NOMO-1 treated with DMSO at 0.1 percent for 48 hours (cell line): ENCODE measurements around the gene ITM2C.
A peak's percentile ranks its signal among the peaks of the same experiment; 100 is the strongest.

Experiments used
- DNase-seq: peaks from one replicate; lab custom pipeline; 2025; ENCODE audit not compliant: unreplicated experiment; lab: John Stamatoyannopoulos, UW

Gene ITM2C, protein sequence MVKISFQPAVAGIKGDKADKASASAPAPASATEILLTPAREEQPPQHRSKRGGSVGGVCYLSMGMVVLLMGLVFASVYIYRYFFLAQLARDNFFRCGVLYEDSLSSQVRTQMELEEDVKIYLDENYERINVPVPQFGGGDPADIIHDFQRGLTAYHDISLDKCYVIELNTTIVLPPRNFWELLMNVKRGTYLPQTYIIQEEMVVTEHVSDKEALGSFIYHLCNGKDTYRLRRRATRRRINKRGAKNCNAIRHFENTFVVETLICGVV

DNA sequence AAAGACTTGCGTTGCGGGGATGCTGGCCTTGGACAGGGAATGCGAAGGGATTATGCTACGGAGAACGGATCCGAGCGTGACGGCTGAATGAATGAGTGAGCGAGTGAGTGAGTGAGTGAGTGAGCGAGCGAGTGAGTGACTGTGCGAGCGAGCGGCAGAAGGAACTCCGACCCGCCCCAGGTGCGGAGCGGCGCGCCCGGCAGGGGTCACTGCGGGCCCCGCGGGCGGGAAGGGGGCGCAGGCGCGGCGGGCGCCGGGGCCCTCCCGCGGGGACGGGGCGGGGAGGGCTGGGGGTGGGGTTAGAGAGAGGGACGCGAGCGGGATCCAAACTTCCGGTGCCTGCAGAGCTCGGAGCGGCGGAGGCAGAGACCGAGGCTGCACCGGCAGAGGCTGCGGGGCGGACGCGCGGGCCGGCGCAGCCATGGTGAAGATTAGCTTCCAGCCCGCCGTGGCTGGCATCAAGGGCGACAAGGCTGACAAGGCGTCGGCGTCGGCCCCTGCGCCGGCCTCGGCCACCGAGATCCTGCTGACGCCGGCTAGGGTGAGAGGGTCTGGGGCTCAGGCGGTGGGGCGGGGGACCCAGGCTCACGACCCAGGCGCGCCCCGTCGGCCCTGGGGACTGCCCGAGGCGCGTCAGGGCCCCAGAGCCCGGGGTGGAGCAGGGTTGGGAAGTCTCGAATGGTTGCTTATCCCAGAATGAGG lies at the start of gene ITM2C:
Gene ITM2C (plus strand): TSS at position 338 of the 702 bp plus-strand sequence. CDS start 84 bp downstream, at position 422.
- peak; percentile 58 for DNase-seq

DNA sequence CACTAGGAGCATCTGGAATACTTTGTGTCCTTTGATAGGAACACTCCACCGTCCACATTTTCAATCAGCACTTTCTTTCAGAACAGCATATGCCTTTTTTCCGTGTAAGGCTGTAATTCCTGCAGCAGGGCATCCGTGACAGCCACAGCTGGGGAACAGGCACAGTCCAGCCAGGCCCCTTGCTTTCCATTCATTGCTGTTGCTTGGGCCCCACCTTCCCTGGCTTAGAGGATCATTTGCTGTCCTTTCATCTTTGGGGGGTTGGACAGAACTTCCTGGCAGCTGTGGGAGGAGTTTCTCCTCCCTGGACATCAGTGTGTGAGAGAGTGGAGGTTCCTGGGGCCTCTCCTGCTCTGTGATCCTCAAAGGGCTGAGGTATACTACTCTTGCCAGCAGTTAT lies 49.7 kb upstream of the ITM2C start:
- no peak for DNase-seq

DNA sequence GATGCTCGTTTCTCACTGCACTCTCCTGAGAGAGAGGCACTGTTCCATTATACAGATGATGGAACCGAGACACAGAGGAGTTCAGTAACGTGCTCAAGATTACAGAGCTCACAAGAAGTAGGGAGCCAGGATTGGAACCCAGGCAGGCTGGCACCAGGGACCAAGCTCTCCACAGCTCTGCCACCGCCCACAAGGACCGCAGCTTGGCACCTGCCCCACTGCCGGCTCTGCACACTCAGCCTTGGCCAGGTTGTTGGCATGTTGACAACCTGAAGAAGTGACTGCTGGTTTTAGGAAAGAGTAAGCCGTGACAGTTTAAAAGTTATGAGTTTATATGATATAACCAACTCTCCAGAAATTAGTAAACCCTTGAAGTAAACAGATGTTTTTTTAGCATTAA lies 48.0 kb upstream of the ITM2C start:
- no peak for DNase-seq

DNA sequence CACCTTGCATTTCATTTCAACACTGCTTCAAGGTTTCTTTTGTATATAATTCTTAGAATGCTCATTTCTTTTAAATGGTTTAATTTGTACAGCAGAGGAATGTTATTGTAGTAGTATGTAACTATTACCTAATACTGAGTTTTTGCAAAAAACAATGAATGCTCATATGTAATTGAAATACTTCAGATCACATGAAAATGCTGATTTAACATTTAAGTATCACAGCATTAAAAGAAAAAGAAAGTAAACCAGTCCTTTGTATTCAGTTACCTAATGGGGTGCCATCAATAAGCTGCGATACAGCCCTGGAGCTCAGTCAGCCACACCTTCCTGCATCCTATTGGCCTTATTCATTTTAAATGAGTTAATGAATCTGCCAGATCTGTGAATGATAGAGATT lies 45.3 kb upstream of the ITM2C start:
- no peak for DNase-seq

DNA sequence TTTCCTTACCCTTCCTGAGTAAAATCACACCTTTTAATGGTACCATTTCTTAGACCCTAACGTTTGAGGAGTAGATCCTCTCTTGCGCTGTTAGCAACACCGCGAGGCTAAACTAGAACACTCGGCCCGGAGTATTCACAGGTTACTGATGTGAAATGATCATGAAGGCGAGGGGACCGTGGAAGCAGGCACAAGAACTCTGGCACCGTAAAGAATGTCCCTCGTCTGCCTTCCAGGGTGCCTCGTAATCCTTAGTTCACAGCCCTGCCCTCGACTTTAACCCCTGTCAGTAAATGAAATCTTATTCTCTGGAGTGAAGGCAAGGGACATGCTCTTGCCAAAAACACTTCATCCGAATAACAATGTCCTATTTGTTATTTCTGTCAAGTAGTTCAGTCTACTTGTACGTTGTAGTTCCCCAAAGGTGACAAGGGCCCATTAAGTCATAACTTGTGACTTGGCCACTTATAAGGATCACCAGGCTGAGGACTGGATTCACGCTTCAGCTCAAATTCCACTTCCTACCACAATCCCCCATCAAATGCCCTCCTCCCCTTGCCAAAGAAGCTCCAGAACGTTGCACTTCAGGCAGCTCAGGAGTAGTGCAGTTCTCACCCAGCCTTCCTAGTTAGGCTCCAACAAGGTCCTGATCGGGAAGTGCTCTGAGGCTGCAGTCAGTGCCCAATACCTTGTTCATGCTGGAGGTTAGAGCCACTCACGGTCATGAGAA lies 43.3 kb upstream of the ITM2C start:
- DNase-seq, result no peak

DNA sequence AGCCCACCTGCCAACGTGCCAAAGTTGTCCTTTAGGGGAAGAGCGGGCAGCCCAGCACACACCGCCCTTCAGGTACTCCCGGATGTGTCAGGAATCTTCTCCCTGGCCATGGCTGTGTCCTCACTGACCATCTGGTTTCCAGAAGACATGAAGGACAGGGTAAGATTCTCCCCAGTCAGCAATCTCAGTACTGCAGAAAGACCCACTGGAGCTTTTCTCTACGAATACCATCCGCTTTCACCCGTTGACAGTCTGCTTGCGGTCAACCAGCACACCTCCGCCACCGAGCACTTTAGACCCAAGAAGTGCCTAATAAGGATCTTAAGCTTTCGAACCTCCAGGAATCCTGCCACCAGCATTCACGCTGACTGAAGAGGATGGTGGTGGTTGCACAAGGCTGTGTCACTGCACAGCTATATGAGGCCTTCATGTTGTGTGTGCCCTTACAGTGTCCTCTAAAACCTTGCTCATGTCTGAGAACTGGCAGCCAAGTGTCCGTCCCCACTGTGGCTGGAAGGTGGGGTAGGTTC lies 42.7 kb upstream of the ITM2C start:
- DNase-seq, result no peak

DNA sequence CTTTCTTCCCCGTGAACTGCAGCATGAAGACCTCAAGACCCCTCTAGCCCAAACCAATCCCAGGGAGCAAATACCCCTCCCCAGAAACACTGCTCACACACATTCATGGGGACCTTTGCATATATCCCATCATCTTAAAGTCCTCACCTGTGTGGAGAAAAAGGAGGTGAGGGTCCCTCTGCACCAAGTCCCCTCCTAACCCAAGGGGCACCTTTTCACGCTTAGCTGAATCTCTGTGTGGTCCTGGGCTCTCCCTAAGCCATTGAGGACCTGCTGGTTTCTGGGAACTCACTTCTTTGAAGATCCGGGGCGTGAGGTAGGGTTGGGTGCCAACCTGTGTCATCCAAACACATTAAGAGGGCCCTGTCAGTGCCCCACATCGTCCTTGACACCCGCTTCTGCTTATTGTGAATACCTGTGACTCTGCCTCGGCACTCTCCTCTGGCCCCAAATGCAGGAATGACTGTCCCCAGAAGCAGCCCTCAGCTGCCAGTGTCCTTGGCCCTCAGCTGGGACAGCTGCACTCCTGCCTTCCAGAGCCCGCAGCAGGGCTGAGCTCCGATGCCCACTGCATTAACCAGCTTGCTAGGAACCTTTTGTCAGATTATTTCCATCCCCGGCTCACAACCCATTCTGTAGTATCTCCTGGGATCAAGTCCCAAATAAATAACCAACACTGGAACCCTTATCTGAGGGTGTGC lies 41.3 kb upstream of the ITM2C start:
- DNase-seq, result no peak

DNA sequence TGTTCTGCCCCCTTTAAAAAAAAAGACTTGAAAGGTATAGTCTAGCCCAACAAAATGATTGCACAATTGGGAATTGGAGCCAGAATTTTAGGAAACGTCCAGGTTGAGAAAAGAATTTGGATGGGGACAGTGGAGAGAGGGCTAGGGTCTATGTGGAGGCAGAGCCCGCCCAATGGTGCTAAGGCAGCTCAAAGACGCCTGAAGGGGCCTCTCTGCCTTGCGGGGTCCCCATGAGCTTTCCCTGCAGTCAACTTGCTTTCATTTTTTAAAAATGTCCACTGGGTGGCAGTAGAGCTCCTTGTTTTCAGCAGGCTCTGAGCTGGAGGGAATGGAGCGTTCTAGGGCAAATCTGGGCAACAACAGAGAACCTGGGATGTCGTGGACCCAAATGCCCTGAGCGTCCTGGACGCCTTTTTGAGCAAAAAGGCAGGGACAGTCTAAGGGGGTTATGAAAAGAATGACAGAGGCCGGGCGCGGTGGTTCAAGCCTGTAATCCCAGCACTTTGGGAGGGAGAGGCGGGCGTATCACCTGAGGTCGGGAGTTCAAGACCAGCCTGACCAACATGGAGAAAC lies 40.2 kb upstream of the ITM2C start:
- DNase-seq, result peak; percentile 71

DNA sequence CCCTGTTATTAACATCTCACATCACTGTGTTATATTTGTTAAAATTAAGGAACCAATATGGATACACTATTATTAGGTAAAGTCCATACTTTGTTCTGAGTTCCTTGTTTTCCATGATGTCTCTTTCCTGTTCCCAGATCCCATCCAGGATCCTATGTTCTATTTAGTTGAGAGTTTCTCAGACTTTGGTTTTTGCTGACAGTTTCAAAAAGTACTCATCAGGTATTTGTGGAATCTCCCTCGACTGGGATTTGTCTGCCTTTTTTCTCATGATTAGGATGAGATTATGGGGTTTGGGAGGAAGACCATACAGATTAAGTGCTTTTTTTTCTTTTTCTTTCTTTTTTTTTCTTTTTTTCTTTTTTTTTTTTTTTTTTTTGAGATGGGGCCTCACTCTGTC lies 39.4 kb upstream of the ITM2C start:
- DNase-seq, result no peak

DNA sequence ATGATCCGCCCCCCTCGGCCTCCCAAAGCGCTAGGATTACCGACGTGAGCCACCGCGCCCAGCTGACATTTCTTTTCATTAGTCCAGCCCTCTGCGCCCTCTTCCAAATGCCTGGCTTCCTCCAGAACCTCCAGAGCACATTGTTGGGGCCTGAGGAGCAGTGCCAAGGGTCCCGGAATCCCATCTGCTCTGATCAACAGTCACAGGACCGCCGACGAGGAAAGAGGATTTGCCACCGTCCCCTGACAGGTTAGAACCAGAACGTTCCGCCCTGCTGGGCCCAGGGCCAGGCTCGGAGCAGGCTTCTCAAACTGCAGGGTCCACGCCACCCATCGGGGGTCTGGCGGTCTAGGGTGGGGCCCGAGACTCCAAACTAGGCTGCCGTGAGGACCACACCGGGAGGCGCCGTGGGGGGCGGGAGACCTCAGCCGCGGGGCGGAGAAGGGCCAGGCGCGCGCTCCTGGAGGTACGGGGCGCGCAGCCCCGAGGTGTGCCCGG lies 36.9 kb upstream of the ITM2C start:
- no peak for DNase-seq

DNA sequence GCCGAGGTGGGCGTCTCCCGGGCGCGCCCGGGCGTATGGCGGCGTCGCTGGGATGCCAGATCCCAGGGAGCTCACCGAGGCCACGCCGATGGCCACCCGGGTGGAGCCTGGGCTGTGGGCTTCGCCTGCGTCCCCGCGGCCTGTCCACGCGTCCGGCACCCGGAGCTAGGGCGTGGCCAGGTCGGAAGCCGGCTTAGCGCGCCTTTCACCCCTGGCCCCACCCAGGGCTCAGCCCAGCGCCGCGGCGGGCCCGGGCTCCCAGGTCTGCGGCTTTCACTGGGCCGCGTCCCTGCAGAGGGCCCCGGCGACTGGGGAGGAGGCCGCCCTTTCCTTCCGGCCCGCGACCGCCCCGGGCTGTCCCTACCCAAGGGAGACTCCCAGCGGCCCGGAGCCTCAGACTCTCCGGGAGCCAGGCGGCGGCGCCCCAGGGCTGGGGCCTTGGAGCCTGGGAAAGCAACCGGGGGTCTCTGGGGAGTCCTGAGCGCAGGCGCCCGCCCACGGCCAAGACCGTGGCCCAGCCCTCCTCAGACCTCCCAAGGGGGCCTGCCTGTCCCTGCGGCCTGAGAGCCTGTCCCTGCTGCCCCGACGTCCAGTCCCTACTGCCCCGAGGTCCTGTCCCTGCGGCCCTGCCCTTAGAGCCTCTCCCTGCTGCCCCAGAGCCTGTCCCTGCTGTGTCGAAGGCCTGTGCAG lies 36.3 kb upstream of the ITM2C start:
- no peak for DNase-seq

DNA sequence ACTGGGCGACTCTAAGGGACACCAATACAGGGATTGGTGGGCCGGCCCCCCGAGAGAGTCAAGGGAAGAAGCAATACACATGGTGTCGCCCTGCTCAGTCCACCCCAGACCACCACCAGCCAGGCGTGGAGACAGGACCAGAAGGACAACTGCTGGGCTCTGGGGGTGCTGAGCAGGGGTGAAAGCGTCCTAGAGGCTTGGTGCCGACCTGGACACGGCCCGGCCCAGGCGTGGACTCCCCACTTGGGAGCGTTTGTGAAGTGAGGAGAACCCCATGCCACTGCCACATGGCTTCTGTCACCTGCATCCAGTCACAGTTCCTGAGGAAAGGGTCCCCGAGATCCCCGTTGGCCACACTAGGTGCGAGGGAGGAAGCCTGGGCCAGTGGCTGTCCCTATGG lies 35.4 kb upstream of the ITM2C start:
- no peak for DNase-seq

DNA sequence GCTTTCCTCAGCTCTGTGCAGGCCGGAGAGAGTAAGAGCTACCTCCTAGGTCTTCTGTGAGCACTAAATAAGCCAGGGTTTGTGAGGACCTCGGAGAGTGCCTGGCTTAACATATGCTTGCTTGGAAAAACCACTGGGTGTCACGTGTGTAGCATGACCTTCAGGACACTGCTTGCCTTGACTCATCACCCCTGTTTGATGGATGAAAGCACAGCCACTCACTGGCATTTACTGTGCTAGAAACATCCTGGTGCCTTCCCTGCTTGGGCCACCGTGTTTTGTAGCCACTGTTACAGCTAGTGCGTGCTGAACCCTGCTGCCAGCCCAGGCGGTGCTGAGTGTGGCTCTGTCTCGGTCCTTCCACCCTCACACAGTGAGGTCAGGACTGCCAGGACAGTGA lies 34.8 kb upstream of the ITM2C start:
- no peak for DNase-seq

DNA sequence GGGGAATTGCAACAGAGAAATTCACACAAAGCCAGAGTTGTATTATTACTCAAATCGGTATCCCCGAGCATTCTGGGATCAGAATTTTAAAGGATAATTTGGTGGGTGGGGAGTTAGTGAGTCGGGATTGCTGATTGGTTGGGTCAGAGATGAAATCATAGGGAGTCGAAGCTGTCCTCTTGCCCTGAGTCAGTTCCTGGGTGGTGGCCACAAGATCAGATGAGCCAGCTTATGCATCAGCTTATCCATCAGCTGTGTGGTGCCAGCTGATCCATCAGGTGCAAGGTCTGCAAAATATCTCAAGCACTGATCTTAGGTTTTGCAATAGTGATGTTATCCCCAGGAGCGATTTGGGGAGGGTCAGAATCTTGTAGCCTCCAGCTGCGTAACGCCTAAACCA lies 34.3 kb upstream of the ITM2C start:
- DNase-seq, result no peak

DNA sequence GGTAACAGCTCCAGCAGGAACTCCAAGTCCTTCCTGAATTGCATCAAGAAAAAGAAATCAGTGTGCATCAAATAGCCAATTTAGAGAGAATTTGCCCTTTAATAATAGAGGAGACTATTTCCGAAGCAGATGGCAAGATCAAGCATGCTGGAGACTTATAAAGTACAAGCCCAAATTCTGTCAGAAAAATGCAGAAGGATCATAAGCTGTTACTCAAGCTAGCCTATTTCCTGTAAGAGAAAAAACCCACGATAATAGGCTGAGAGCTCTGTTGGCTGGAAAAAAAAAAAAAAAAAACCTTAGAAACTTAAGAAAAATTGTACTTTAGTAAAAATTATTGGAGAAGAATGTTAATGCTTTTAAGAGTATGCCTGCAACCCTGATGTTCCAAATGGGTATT lies 24.4 kb upstream of the ITM2C start:
- DNase-seq, result peak; percentile 40

DNA sequence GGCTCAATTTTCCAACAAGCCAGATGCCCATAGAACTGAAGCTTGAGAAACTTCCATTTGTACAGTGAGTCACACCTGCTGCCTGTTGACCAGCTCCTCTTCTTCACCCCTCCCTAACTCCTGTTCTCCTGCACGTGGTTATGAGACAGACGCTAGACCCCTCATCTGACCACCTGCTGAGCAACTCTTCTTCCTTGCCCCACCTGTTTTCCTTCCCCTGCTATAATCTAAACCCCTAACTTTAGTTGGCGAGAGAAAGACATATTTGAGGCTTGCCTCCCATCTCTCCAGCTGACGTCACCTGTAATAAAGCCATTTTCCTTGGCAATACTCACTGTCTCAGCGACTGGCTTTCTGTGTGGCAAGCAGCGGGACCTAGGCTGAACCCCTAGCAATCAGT lies 22.3 kb upstream of the ITM2C start:
- no peak for DNase-seq

DNA sequence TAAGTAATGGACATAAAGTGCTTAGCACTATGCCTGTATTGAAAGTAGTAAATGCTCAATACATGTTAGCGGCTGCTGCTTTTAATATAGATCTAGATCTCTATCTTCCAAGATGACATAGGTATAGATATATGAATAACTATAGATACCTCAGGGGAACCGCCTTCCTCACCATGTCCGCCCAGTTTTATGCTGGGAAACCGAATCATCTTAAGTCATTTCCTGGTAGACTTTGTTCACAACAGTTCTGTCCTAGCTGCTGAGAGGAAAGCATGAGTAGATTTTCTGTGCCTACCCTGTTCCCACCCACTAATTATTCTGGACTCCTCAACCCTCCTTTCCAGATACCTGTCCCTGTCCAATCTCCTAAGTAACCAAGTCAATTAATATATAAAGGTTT lies 21.6 kb upstream of the ITM2C start:
- DNase-seq, result no peak

DNA sequence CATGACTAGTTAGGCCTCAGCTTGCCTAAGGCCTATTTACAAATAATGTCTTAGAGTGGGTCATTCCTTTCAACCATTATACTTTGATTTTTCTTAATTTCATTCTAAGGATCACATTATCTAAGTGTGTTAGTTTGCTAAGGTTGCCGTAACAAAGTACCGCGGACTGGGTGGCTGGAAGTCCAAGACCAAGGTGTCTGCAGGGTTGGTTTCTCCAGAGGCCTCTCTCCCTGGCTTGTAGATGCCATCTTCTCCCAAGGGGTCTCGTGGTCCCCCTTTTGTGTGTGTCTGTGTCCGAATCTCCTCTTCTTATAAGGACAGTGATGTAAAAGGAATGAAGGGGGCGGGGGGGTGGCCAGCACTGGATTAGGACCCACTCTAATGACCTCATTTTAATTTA lies 18.4 kb upstream of the ITM2C start:
- no peak for DNase-seq

DNA sequence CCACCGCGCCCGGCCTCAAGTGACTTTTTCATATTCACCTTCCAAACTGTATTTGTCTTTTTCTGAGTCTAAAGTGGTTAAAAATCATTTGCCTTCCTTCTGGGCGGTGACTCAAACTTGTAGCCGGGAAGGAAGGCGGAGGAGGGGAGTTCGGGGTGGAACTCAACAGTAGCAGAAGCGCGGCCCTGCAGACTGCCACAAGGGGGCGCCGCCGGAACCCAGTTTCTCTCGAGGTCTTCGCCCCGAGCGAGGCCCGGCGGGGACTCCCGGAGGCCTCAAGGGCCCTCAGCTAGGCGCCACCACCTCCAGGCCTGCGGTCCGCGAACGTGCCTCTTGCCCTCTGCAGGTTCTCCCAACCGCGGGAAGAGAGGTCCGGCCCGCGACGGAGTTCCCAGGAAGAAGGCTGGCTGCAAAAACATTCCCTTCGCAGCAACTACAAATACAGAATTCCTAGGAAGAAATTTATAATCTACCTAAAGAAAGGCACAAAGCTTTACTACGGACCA lies 16.8 kb upstream of the ITM2C start:
- peak; percentile 72 for DNase-seq
